GM06990 (cell line): ENCODE results near the gene MRPL1.
"Not testable (repeated sequence)": the region's sequence is repeated elsewhere in the genome, so short reads cannot be mapped to it uniquely, and the experiment has no call there.

Experiments
- DNase-seq: peaks from one replicate; pipeline ENCODE4 v3.0.0-alpha.2; 2011; ENCODE audit not compliant: insufficient read length; ENCODE audit errors: extremely low read depth
- H3K27me3 ChIP-seq: replicated peaks from 2 replicates; pipeline ENCODE4 v1.6.0; 2011; ENCODE audit warnings: low read length; ENCODE audit not compliant: control insufficient read depth, insufficient read depth
- H3K36me3 ChIP-seq: 2 replicates; pipeline ENCODE4 v1.5.1; 2011; ENCODE audit warnings: low read length; ENCODE audit not compliant: control insufficient read depth, insufficient read depth
- H3K4me3 ChIP-seq: replicated peaks from 2 replicates; pipeline ENCODE4 v1.5.1; 2011; ENCODE audit warnings: low read depth, mild to moderate bottlenecking, control low read depth, low read length
- TF ChIP-seq, protein P1 (sequence below): IDR thresholded peaks from 2 replicates; pipeline ENCODE4 v1.5.1; 2011; ENCODE audit warnings: low read length, control low read depth, mild to moderate bottlenecking, inconsistent platforms; ENCODE audit not compliant: insufficient read depth, poor library complexity, severe bottlenecking

The MRPL1 gene

GRCh38 chr4:77958897-77959296 is 96.3 kb downstream of the MRPL1 start:
- 0 out of 2 replicates have a peak, but pooled peaks cover 2% of the 10 kb centered on the region for H3K36me3 ChIP-seq
- H3K4me3 ChIP-seq, result no peak overlapping the region
- no peaks in the 10 kb centered on the region for H3K27me3 ChIP-seq
- DNase-seq, result no peak
- TF ChIP-seq, protein P1, sequence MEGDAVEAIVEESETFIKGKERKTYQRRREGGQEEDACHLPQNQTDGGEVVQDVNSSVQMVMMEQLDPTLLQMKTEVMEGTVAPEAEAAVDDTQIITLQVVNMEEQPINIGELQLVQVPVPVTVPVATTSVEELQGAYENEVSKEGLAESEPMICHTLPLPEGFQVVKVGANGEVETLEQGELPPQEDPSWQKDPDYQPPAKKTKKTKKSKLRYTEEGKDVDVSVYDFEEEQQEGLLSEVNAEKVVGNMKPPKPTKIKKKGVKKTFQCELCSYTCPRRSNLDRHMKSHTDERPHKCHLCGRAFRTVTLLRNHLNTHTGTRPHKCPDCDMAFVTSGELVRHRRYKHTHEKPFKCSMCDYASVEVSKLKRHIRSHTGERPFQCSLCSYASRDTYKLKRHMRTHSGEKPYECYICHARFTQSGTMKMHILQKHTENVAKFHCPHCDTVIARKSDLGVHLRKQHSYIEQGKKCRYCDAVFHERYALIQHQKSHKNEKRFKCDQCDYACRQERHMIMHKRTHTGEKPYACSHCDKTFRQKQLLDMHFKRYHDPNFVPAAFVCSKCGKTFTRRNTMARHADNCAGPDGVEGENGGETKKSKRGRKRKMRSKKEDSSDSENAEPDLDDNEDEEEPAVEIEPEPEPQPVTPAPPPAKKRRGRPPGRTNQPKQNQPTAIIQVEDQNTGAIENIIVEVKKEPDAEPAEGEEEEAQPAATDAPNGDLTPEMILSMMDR, result no peak

DNA sequence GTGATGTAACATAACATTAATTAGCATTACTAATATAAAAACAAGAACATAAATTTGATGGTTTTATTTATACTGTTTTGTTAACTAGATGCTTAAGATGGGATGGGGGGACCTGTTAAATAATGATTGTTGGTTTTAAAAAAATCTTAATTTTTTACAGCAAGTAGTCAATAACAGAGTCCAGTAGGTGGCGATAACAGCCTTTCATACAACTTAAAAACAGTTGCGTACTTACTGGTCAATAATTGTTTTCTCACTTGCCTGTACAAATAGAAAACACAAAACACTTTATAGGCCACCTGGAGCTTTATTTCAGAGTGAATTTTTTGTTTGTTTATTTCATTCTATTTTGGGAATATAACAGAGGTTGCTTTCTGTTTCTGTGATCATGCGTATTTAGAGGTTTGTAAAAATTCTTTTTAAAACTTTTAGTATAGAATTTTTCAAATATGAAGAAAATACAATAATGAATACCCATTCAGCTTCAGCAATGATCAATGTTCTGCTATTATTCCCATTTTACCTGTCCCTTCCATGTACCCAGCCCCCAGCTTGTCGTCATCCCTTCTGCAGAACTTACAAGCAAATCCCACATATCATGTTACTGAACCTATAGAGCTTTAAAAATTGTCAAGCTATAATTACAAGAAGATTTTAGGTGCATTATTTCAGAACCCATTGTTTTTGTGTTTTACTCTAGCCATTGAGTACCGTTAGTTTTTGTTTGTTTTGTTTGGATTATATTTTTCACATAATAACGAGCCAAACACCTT is 97.1 kb downstream of the MRPL1 start:
- Histone ChIP-seq H3K27me3 (no peaks in the 10 kb centered on the region), H3K36me3 (0 out of 2 replicates have a peak, but pooled peaks cover under 1% of the 10 kb centered on the region), H3K4me3 (no peak overlapping the region)
- DNase-seq, result no peak
- TF ChIP-seq, protein P1, result peak; percentile 60

- no peak for DNase-seq
- H3K36me3 ChIP-seq, result no peaks in the 10 kb centered on the region
- no peaks in the 10 kb centered on the region for H3K27me3 ChIP-seq
- TF ChIP-seq, protein P1, result no peak
- no peak overlapping the region for H3K4me3 ChIP-seq
Observed at GRCh38 chr4:77960367-77960766, 97.7 kb downstream of the MRPL1 start.

DNA sequence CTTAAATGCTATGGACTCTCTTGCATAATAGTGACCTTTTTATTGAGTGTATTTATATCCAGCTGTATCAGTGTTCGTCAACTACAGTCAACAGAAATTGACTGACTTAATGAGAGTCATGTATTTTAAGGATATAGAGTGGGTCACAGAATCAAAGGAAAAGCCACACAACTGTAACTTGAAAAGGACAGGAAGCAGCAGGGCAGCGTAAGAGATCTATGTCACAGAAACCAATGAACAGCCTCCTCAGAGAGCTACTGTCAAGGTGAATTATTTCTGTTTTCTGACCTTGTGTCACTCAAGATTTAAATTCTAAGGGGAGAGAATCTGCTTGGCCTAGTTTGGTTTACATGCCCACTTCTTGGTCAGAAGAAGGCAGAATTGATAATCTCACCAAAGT is 100.4 kb downstream of the MRPL1 start:
- TF ChIP-seq, protein P1, result no peak
- Histone ChIP-seq H3K27me3 (no peaks in the 10 kb centered on the region; the same call in 1 of the 2 replicates), H3K36me3 (no peaks in the 10 kb centered on the region), H3K4me3 (no peak overlapping the region)
- DNase-seq, result no peak

- H3K36me3 ChIP-seq, H3K27me3 ChIP-seq, DNase-seq: not testable (repeated sequence)
Observed at GRCh38 chr4:77973657-77974056, 111.0 kb downstream of the MRPL1 start.

GRCh38 chr4:77982900-77983540 is 120.4 kb downstream of the MRPL1 start:
- not testable (repeated sequence) for H3K36me3 ChIP-seq, H3K27me3 ChIP-seq

More at GRCh38 chr4:77973657-77974056, 111.0 kb downstream of the MRPL1 start:
- H3K4me3 ChIP-seq, result not testable (repeated sequence)

GRCh38 chr4:77983612-77984311 is 121.1 kb downstream of the MRPL1 start:
- DNase-seq, H3K36me3 ChIP-seq, H3K27me3 ChIP-seq, H3K4me3 ChIP-seq: not testable (repeated sequence)

More at GRCh38 chr4:77982900-77983540, 120.4 kb downstream of the MRPL1 start:
- not testable (repeated sequence) for H3K4me3 ChIP-seq, DNase-seq
